T-helper 2 cell treated with Interferon-gamma antibody and Interleukin-4, amounts not matched to agents 100 ng/mL and 5 ng/mL, for 36 hours (primary cell): ENCODE data around the gene GYPE. TPM values are rescaled to one million over a fixed set of nuclear protein-coding genes. Genes with fewer than 3 reads are reported as not detected.
"Not testable (repeated sequence)": the region's sequence is repeated elsewhere in the genome, so short reads cannot be mapped to it uniquely, and the experiment has no call there.

ENCODE experiments used
- intact Hi-C: fragments of 100-400 bp; cut with micrococcal nuclease; formaldehyde crosslinking; loops from one replicate; pipeline ENCODE4 v1.15.1; 2023
- total RNA-seq: library from RNA; stranded (reverse); gene quantifications from 2 replicates; pipeline ENCODE4 v1.2.3, GENCODE V29; 2022

GYPE gene
- total RNA-seq, 1 donor from 2014 or later: not detected

- intact Hi-C loops: not testable (repeated sequence)
These were observed 34.7 kb downstream of the GYPE start for GRCh38 chr4:143870523-143871268.

GRCh38 chr4:143869925-143870324 lies 35.4 kb downstream of the GYPE start:
- intact Hi-C loops: not testable (repeated sequence)

- intact Hi-C loops: not testable (repeated sequence)
These were observed 42.6 kb downstream of the GYPE start for GRCh38 chr4:143862716-143863115.

GRCh38 chr4:143858456-143858855 lies 46.9 kb downstream of the GYPE start:
- intact Hi-C loops: no loop called here

GRCh38 chr4:143857391-143858336 lies 47.7 kb downstream of the GYPE start:
- intact Hi-C loops: not testable (repeated sequence)

- intact Hi-C loops: not testable (repeated sequence)
These were observed 49.3 kb downstream of the GYPE start for GRCh38 chr4:143856017-143856557.

- intact Hi-C loops: not testable (repeated sequence)
These were observed 50.7 kb downstream of the GYPE start for GRCh38 chr4:143854645-143855044.

- intact Hi-C loops: not testable (repeated sequence)
These were observed 56.1 kb downstream of the GYPE start for GRCh38 chr4:143849296-143849695.

- intact Hi-C loops: not testable (repeated sequence)
These were observed 61.9 kb downstream of the GYPE start for GRCh38 chr4:143843506-143843832.

- intact Hi-C loops: not testable (repeated sequence)
These were observed 62.5 kb downstream of the GYPE start for GRCh38 chr4:143842624-143843505.

- intact Hi-C loops: not testable (repeated sequence)
These were observed 65.9 kb downstream of the GYPE start for GRCh38 chr4:143839413-143839812.

- intact Hi-C loops: not testable (repeated sequence)
These were observed 71.2 kb downstream of the GYPE start for GRCh38 chr4:143834196-143834595.

GRCh38 chr4:143833676-143834075 lies 71.7 kb downstream of the GYPE start:
- intact Hi-C loops: not testable (repeated sequence)

GRCh38 chr4:143830576-143830975 lies 74.8 kb downstream of the GYPE start:
- intact Hi-C loops: not testable (repeated sequence)

GRCh38 chr4:143829239-143829620 lies 76.1 kb downstream of the GYPE start:
- intact Hi-C loops: not testable (repeated sequence)

Other genes with a start within 250 kb of the GYPE start
- gene FREM3, start 204.9 kb downstream of the GYPE start, total RNA-seq: not detected in 2 replicates
- not detected in 2 replicates for gene GYPB, start 113.8 kb upstream of the GYPE start, total RNA-seq
- gene GYPA, start 235.2 kb upstream of the GYPE start, total RNA-seq: not detected in 2 replicates